HG03280 (cell line): Measurements from ENCODE around the gene SNAPC4.
"Not testable (repeated sequence)": the region's sequence is repeated elsewhere in the genome, so short reads cannot be mapped to it uniquely, and the experiment has no call there.

Experiments used
- ATAC-seq: cut with Tn5 transposase; IDR thresholded peaks from one replicate; pipeline ENCODE4 v1.9.1; 2021; ENCODE audit warnings: mild to moderate bottlenecking, moderate library complexity; ENCODE audit not compliant: unreplicated experiment

SNAPC4 gene

DNA sequence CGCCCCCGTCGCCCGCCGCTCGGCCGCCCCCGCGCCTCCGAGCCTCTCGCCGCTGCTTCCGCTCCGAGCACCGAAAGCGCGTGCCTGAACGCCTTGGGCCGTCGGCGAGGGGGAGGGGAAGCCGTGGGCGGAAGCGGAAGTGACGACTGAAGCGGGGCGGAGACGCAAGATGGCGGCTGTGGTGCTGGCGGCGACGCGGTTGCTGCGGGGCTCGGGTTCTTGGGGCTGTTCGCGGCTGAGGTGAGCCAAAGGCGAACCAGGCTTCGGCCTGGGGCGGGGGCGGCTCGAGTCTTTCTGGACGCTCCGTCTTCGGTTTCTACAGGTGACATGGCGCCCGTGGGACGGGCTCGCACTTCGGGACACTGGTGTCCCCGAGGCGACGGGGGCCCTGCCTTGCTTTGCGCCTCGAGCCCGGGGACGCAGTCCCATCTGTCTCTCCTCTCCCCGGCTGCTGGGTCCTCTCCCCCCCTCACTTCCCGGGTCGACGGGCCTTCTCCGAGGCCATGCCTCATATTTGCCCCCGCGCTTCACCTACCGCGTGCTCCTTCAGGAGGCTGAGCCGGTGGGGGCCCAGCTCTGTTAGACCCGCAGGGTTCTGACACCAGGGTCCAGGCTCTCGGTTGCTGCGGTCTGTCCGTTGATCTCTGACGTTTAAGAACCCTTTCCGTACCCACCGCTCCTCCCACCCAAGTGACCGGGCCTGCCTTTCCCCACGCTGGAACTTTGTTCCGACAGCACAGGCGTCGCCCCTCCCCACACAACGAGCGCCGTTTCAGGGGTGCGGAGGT, 10.7 kb upstream of the SNAPC4 start, which contains the start of the genes ENTR1 and PMPCA:
Gene ENTR1, minus strand, starts transcription at position 115 of the 788 bp plus-strand sequence. CDS start 217 bp downstream, outside the sequence.
Gene PMPCA, plus strand, starts transcription at position 159 of the 788 bp plus-strand sequence. Its CDS starts 11 bp downstream, at position 170.
- ATAC-seq = peak; percentile 78

DNA sequence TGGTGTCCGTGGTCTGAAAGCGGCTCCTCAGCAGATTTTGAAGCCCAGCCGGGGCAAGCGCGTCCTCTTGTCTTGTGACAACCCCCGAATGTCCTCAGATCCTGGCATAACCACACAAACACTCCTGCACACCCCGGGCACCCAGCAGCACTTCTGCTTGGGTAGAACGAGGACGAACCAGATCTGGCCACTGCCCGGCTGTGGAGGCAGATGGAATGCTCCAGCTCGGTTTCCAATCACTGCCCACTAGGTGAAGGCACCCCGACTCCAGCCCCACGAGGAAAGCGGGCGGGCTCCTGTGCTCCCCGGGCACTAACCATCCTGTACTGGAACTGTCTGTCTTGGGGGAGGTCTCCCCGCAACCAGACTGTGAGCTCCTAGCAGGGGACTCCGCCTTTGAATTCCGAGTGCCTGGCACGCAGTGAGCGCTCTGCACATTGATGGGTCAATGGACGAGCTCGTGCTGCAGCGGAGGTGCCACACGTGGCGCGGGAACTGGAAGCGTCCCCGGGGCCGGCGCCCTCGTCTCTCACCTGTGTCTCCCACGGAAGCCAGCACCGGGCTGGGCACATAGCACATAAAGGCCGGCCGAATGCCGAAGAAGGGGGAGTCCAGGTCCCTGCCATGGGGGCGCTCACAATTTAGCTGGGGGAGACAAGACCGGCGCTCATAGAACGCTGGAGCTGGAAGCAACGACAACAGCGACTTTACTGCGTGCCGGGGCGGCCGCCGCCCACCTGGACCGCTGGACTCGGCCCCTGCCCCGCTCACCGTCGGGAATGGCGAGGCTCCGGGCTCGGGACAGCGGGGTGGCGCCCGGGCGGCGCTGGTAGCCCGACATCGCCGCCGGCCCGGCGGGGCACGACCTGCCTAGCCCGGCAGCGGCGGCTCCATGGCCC, 9.8 kb upstream of the SNAPC4 start:
- peak; percentile 2 for ATAC-seq

DNA sequence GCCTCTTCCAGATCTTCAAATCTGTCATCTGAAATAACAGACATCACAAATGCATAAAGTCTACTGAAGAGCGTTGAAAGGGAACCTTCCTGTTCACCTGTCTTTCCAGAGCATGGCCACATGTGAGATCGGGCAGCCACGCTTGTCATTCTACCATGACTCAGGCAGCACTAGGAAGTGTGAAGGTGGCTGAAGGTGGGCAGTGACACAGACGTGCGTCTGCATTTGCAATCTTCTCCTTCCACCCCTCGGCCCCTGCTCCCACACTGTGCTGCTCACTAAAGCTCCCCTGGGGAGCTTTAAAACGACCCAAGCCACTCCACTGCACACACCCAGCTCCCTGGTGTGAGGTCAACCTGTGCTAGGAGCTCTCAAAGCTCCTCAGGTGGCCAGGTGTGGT, 7.9 kb upstream of the SNAPC4 start:
- ATAC-seq = no peak

- ATAC-seq = not testable (repeated sequence)
These were observed 7.1 kb upstream of the SNAPC4 start for GRCh38 chr9:136407061-136407460.

DNA sequence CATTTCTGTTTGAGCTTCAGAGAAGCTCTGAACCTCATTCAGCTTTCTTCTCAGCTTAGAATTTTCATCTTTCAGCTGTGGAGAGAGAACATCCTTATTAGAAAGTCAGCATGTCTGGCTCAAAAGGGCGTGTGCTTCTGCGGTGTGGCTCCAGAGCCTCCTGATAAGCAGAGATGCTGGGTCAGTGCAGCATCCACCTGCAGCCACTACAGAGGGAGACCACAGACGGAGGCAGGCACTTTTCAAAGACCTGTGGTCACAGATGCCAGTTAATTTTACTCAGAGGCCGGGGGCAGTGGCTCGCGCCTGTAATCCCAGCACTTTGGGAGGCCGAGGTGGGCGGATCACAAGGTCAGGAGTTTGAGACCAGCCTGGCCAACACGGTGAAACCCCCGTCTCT, 5.9 kb upstream of the SNAPC4 start:
- ATAC-seq = not testable (repeated sequence)

DNA sequence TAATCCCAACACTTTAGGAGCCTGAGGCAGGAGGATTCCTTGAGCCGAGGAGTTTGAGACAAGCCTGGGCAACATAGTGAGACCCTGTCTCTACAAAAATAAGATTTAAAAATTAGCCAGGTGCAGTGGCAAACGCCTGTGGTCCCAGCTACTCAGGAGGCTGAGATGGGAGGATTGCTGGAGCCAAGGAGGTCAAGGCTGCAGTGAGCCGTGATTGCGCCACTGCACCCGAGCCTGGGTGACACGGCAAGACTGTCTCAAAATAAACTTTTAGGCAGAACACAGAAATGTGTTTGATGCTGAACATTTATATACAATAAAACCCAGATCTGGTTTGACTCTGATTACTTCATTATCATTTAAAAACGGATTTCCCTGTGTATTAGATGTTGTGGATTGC, 5.5 kb upstream of the SNAPC4 start:
- no peak for ATAC-seq

- no peak for ATAC-seq
These were observed 4.8 kb upstream of the SNAPC4 start for GRCh38 chr9:136404801-136405136.

DNA sequence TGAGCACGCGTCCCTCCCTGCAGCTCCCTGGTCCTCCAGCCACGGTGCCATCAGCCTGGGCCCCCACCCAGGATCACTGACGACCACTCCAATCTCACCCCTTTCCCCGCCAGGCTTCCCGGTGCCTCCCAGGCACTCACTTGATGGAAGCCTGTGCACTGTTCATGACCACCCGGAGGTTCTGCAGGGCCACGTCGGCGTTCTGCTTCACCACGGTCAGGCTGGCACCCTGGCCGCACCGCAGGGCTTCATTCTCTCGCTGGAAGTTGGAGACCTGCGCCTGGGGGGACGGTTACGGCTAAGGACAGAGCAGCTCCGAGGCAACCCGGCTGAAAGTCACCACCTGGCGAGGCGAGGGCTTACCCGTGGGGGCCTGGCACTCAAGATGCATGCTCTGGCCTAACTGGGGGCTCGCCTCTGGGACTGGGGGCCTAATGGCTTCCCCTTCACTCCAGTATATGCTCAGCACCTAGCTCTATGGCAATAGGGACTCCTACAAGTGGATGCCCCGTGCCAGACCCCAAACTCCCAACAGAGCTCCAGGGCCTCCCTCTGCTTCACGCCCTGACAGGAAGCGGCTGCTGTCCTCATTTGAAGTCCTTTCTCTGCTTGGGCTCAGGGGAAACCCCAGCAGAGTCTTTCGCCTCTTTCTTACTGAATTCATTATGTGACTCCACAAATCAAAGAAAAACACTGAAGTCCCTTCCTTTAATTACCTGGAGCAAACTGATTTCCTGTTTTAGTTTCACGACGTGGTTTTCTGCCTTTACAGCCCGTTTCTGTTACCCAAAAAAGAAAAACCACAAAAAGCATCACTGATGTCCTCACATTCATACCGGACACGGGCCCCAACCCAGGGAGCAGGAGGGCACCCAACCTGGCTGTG, 4.2 kb upstream of the SNAPC4 start:
- ATAC-seq = no peak

- no peak for ATAC-seq
These were observed 3.6 kb upstream of the SNAPC4 start for GRCh38 chr9:136403538-136403914.

- no peak for ATAC-seq
These were observed 2.1 kb upstream of the SNAPC4 start for GRCh38 chr9:136402067-136402466.

DNA sequence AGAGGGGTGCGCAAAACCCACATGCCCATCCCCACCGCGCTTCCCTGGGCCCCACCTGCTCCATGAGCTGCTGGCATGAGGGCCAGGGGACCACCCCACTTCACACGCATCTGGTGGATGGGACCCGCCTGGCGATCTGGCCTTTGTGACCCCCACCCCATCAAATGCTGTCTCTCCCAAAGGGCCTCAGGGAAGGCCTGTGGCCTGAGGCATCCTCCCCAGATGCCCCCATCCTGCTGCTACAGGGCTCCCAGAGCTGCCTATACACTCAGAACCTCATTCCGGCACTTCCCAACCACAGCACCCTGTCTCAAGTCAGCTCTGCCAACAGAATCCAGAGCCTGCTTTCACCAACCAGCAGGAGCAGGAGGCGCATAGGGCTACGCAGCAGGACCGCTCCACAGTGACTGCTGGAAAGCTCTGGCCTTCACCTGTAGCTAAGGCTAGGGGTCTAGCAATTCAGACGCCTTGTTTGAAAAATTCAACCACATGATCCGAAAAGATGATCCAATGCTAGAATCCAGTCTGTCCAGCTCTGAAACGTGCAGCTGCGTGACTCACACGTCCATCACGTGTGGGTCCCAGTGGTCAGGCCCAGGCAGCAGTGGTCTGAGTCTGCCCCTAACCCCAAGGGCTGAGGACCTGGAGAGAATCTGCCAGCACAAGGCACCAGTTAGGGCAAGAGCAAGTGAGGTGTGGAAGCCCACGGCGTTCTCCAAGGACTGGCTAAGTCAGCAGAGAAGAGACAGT, 1.4 kb upstream of the SNAPC4 start:
- no peak for ATAC-seq

GRCh38 chr9:136399176-136400037, 563 bp downstream of the SNAPC4 start:
- peak; percentile 25 for ATAC-seq

DNA sequence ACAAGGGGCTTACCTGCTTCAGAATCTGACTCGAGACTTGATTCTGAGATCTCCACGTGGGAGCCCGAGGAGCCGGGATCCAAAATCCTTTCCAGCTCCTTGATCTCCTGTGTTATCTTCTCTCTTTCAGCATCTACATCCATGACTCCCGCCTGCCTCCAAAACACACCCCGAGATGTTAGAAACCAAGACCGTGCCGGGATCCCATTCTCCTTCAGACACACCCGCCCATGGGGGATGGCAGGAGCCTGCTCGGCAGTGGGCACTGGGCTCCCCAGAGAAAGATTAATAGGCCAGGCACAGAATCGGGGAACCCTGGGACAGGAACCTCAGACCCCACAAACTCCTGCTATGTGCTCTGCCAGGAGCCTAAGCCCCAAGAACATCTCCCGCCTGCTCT, 1.7 kb downstream of the SNAPC4 start:
- no peak for ATAC-seq

- ATAC-seq = no peak
These were observed 2.3 kb downstream of the SNAPC4 start for GRCh38 chr9:136397643-136398042.

DNA sequence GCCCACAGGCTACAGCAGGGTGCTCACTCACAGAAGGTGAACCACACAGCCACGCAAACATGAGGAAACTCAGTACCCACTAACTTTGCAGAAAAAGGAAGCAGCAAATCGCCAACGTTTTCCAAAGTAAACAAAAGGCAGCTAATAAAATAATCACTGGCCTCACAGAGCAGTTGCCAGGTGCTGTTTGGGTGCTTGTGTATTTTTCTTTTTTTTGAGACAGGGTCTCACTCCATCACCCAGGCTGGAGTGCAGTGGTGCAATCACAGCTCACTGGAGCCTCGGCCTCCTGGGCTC, 3.8 kb downstream of the SNAPC4 start:
- no peak for ATAC-seq

GRCh38 chr9:136395345-136396218, 4.4 kb downstream of the SNAPC4 start:
- no peak for ATAC-seq

DNA sequence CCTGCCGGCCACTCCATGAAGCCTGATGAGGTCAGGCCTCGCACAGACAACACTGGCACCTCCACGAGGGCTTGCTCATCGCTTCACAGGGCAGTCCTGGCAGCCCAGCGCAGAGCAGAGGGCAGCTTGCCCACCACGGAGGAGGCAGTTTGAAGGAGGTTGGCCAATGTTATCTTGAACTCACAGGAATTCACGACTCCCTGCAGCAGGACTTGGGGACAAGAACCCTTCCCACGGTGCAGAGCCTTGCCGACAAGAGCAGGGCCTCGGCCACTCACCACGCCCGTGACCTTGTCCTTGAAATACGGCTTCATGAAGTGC, 5.0 kb downstream of the SNAPC4 start:
- no peak for ATAC-seq

- no peak for ATAC-seq
These were observed 5.5 kb downstream of the SNAPC4 start for GRCh38 chr9:136394312-136395019.
